ENCODE data around the gene CHMP2A. TPM values are rescaled to one million over a fixed set of nuclear protein-coding genes. Genes with fewer than 3 reads are reported as not detected.

Gene CHMP2A
- total and polyA plus RNA-seq, 10 donors: 79.9 to 124 (median 108) TPM

GRCh38 chr19:58551577-58552471 is 3.1 kb downstream of the CHMP2A start:
- WGBS, 5 donors: 93 to 95% (median 94%) methylated on average over 17 to 18 of the region's 18 CpGs
- H3K36me3 ChIP-seq: peaks cover 14 to 88% (median 79%) of the 10 kb centered on the region in 6 donors
- no peaks in the 10 kb centered on the region for H3K27me3 ChIP-seq (replicated peaks in 1 of 7)
- H3K27ac ChIP-seq: no peak overlapping the region
- no peaks in the 10 kb centered on the region for H3K9me3 ChIP-seq
- no peak for DNase-seq
- H3K4me3 ChIP-seq: no peak overlapping the region
- no peak for TF ChIP-seq CTCF (IDR thresholded peaks at IDR 0.05 in 8 of 11, conservative IDR thresholded peaks at IDR 0.05 in 3 of 11)
- peak in 2 of 3 donors; percentile 50 to 53 for TF ChIP-seq POLR2AphosphoS5 (IDR thresholded peaks at IDR 0.05)
- no peak for TF ChIP-seq POLR2A (IDR thresholded peaks at IDR 0.05)
- intact Hi-C loops (cut with DNase I; ENCODE audit: low total_unique reads): no loop called here
- H3K4me1 ChIP-seq: peaks cover 30 to 73% (median 46%) of the 10 kb centered on the region in 6 donors

GRCh38 chr19:58551123-58551497 is 3.8 kb downstream of the CHMP2A start:
- WGBS, 5 donors: 50 to 63% (median 50%) methylated on average over 1 of the region's 1 CpG
- no peaks in the 10 kb centered on the region for H3K9me3 ChIP-seq
- no peak for DNase-seq
- H3K27ac ChIP-seq: no peak overlapping the region
- peaks cover 31 to 73% (median 46%) of the 10 kb centered on the region in 6 donors for H3K4me1 ChIP-seq
- peaks cover 14 to 88% (median 75%) of the 10 kb centered on the region in 6 donors for H3K36me3 ChIP-seq
- H3K27me3 ChIP-seq (replicated peaks in 1 of 7): no peaks in the 10 kb centered on the region
- intact Hi-C loops (cut with DNase I; ENCODE audit: low total_unique reads): no loop called here
- no peak overlapping the region for H3K4me3 ChIP-seq
- no peak for TF ChIP-seq CTCF (IDR thresholded peaks at IDR 0.05 in 8 of 11, conservative IDR thresholded peaks at IDR 0.05 in 3 of 11)
- no peak for TF ChIP-seq POLR2A (IDR thresholded peaks at IDR 0.05)
- no peak for TF ChIP-seq POLR2AphosphoS5 (IDR thresholded peaks at IDR 0.05)

GRCh38 chr19:58550362-58551122 is 4.4 kb downstream of the CHMP2A start:
- Histone ChIP-seq H3K36me3 (peaks cover 14 to 88% (median 71%) of the 10 kb centered on the region in 6 donors), H3K4me1 (peaks cover 32 to 73% (median 46%) of the 10 kb centered on the region in 6 donors), H3K9me3 (no peaks in the 10 kb centered on the region), H3K4me3 (no peak overlapping the region), H3K27me3 (replicated peaks in 1 of 7) (no peaks in the 10 kb centered on the region), H3K27ac (no peak overlapping the region)
- intact Hi-C loops (cut with DNase I; ENCODE audit: low total_unique reads): no loop called here
- TF ChIP-seq POLR2AphosphoS5 (IDR thresholded peaks at IDR 0.05) (peak in 2 of 3 donors; percentile 54 to 69), CTCF (IDR thresholded peaks at IDR 0.05 in 8 of 11, conservative IDR thresholded peaks at IDR 0.05 in 3 of 11) (no peak), POLR2A (IDR thresholded peaks at IDR 0.05) (no peak)
- 90 to 98% (median 96%) methylated on average over 12 to 13 of the region's 13 CpGs for WGBS, 5 donors
- no peak for DNase-seq
